BLaER1 (cell line): ENCODE results near the gene ZWINT.

Experiments
- H3K27ac ChIP-seq: shearing (Covaris generic); formaldehyde crosslinking; 2 replicates; pipeline ENCODE4 v1.8.1; 2022
- H3K27me3 ChIP-seq: shearing (Covaris generic); formaldehyde crosslinking; 2 replicates; pipeline ENCODE4 v1.8.1; 2022
- H3K36me3 ChIP-seq: shearing (Covaris generic); formaldehyde crosslinking; 2 replicates; pipeline ENCODE4 v1.8.1; 2022
- H3K4me1 ChIP-seq: shearing (Covaris generic); formaldehyde crosslinking; 2 replicates; pipeline ENCODE4 v1.8.1; 2022
- H3K4me2 ChIP-seq: shearing (Covaris generic); formaldehyde crosslinking; 2 replicates; pipeline ENCODE4 v1.8.1; 2022
- H3K4me3 ChIP-seq: shearing (Covaris generic); formaldehyde crosslinking; 2 replicates; pipeline ENCODE4 v1.8.1; 2022
- H3K9ac ChIP-seq: shearing (Covaris generic); formaldehyde crosslinking; 2 replicates; pipeline ENCODE4 v1.8.1; 2022
- H3K9me3 ChIP-seq: shearing (Covaris generic); formaldehyde crosslinking; 2 replicates; pipeline ENCODE4 v1.8.1; 2022
- H4K20me1 ChIP-seq: shearing (Covaris generic); formaldehyde crosslinking; 2 replicates; pipeline ENCODE4 v1.8.1; 2022
- Cebpa-rat ChIP-seq: shearing (Covaris generic); IDR thresholded peaks from 2 replicates; pipeline ENCODE4 v1.8.1; 2022

The ZWINT gene

GRCh38 chr10:56346845-56347415 is 14.1 kb downstream of the ZWINT start:
- Histone ChIP-seq H3K4me1 (no peaks in the 10 kb centered on the region), H3K9me3 (no peaks in the 10 kb centered on the region), H3K27me3 (no peaks in the 10 kb centered on the region), H4K20me1 (no peaks in the 10 kb centered on the region), H3K27ac (no peak overlapping the region), H3K4me2 (no peak overlapping the region), H3K9ac (no peak overlapping the region), H3K36me3 (peaks cover 5% of the 10 kb centered on the region), H3K4me3 (no peak overlapping the region)
- no peak for TF ChIP-seq Cebpa-rat

- Histone ChIP-seq H3K36me3 (no peaks in the 10 kb centered on the region), H3K4me2 (no peak overlapping the region), H3K27ac (no peak overlapping the region), H3K9ac (no peak overlapping the region), H3K9me3 (0 out of 2 replicates have a peak, but pooled peaks cover 7% of the 10 kb centered on the region), H3K27me3 (no peaks in the 10 kb centered on the region), H3K4me1 (no peaks in the 10 kb centered on the region), H3K4me3 (no peak overlapping the region), H4K20me1 (no peaks in the 10 kb centered on the region)
- no peak for TF ChIP-seq Cebpa-rat
These were observed 19.4 kb downstream of the ZWINT start for GRCh38 chr10:56341612-56342011.

GRCh38 chr10:56329961-56330360 is 31.1 kb downstream of the ZWINT start:
- no peaks in the 10 kb centered on the region for H3K9me3 ChIP-seq
- H3K36me3 ChIP-seq = no peaks in the 10 kb centered on the region
- H3K27me3 ChIP-seq = no peaks in the 10 kb centered on the region
- H3K9ac ChIP-seq = no peak overlapping the region
- no peaks in the 10 kb centered on the region for H4K20me1 ChIP-seq
- no peak for TF ChIP-seq Cebpa-rat
- no peak overlapping the region for H3K27ac ChIP-seq
- H3K4me2 ChIP-seq = no peak overlapping the region
- no peak overlapping the region for H3K4me3 ChIP-seq
- no peaks in the 10 kb centered on the region for H3K4me1 ChIP-seq

- Histone ChIP-seq H3K9me3 (no peaks in the 10 kb centered on the region), H3K4me2 (no peak overlapping the region), H4K20me1 (no peaks in the 10 kb centered on the region), H3K36me3 (no peaks in the 10 kb centered on the region), H3K27ac (no peak overlapping the region), H3K4me1 (no peaks in the 10 kb centered on the region), H3K9ac (no peak overlapping the region), H3K27me3 (no peaks in the 10 kb centered on the region), H3K4me3 (no peak overlapping the region)
- TF ChIP-seq Cebpa-rat = no peak
These were observed 33.9 kb downstream of the ZWINT start for GRCh38 chr10:56327118-56327517.

GRCh38 chr10:56319386-56319785 is 41.7 kb downstream of the ZWINT start:
- no peaks in the 10 kb centered on the region for H3K27me3 ChIP-seq
- no peak overlapping the region for H3K4me2 ChIP-seq
- H3K9ac ChIP-seq = no peak overlapping the region
- H3K9me3 ChIP-seq = peaks cover 10% of the 10 kb centered on the region
- H3K27ac ChIP-seq = no peak overlapping the region
- no peaks in the 10 kb centered on the region for H4K20me1 ChIP-seq
- H3K4me1 ChIP-seq = no peaks in the 10 kb centered on the region
- no peaks in the 10 kb centered on the region for H3K36me3 ChIP-seq
- H3K4me3 ChIP-seq = no peak overlapping the region
- TF ChIP-seq Cebpa-rat = no peak

- TF ChIP-seq Cebpa-rat = no peak
These were observed 42.2 kb downstream of the ZWINT start for GRCh38 chr10:56318816-56319215.

GRCh38 chr10:56317603-56318002 is 43.5 kb downstream of the ZWINT start:
- Histone ChIP-seq H3K9ac (no peak overlapping the region), H3K4me2 (no peak overlapping the region), H3K36me3 (no peaks in the 10 kb centered on the region), H3K27me3 (no peaks in the 10 kb centered on the region), H3K4me3 (no peak overlapping the region), H3K4me1 (no peaks in the 10 kb centered on the region), H4K20me1 (no peaks in the 10 kb centered on the region), H3K27ac (no peak overlapping the region), H3K9me3 (peaks cover 10% of the 10 kb centered on the region)
- no peak for TF ChIP-seq Cebpa-rat

More at GRCh38 chr10:56318816-56319215, 42.2 kb downstream of the ZWINT start:
- Histone ChIP-seq H3K4me3 (no peak overlapping the region), H3K4me2 (no peak overlapping the region), H3K4me1 (no peaks in the 10 kb centered on the region), H3K27ac (no peak overlapping the region), H3K9me3 (peaks cover 10% of the 10 kb centered on the region), H4K20me1 (no peaks in the 10 kb centered on the region), H3K36me3 (no peaks in the 10 kb centered on the region), H3K27me3 (no peaks in the 10 kb centered on the region), H3K9ac (no peak overlapping the region)

- Histone ChIP-seq H3K36me3 (no peaks in the 10 kb centered on the region), H3K4me3 (no peak overlapping the region), H3K9ac (no peak overlapping the region), H3K4me2 (no peak overlapping the region), H4K20me1 (no peaks in the 10 kb centered on the region), H3K27me3 (no peaks in the 10 kb centered on the region), H3K27ac (no peak overlapping the region), H3K4me1 (no peaks in the 10 kb centered on the region), H3K9me3 (peaks cover 10% of the 10 kb centered on the region)
- TF ChIP-seq Cebpa-rat = no peak
These were observed 44.5 kb downstream of the ZWINT start for GRCh38 chr10:56316603-56317002.
